ENCODE data around the gene SPRING1. TPM values are rescaled to one million over a fixed set of nuclear protein-coding genes. Genes with fewer than 3 reads are reported as not detected.

The SPRING1 gene
- total and polyA plus RNA-seq, 2 experiments from 2014 or later = 16.8 to 21.4 TPM

DNA sequence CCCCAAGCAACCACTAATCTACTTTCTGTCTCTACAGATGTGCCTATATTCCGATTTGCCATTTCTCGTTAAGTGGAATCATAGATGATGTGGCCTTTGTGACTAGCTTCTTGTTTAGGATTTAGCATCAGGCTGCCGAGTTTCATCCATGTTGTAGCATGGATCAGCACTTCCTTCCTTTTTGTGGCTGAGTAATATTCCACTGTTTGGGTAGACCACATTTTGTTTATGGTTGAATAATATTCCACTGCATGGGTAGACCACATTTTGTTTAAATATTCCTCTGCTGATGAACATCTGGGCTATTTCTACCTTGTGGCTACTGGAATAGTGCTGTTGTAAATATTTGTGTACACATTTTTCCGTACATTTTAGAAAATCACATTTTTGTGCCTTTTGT, 36.4 kb downstream of the SPRING1 start:
- Histone ChIP-seq H3F3A (ENCODE audit: insufficient read depth) (no peaks in the 10 kb centered on the region), H3K9ac (no peak overlapping the region), H3K27ac (no peak overlapping the region), H3K9me3 (ENCODE audit: low read depth) (no peaks in the 10 kb centered on the region), H3K4me3 (no peak overlapping the region), H3K79me2 (ENCODE audit: insufficient read depth) (no peaks in the 10 kb centered on the region), H3K4me1 (ENCODE audit: insufficient read depth) (no peaks in the 10 kb centered on the region), H4K20me1 (ENCODE audit: insufficient read depth) (no peaks in the 10 kb centered on the region), H3K4me2 (ENCODE audit: unreplicated experiment) (no peak overlapping the region), H3K9me2 (ENCODE audit: insufficient read depth) (no peaks in the 10 kb centered on the region), H3K27me3 (replicated peaks; ENCODE audit: insufficient read depth) (no peaks in the 10 kb centered on the region), H2AFZ (no peak overlapping the region), H3K36me3 (ENCODE audit: low read depth) (no peaks in the 10 kb centered on the region)
- in situ Hi-C loops (cut with MboI) = loop anchor here (25.0 kb wide), 1 partner anchor 411 kb away; no protein-coding TSS in a partner anchor
- TF ChIP-seq EZH2 (IDR thresholded peaks at IDR 0.05; ENCODE audit: insufficient read depth, poor library complexity, severe bottlenecking) (no peak), EZH2phosphoT487 (IDR thresholded peaks at IDR 0.05; ENCODE audit: insufficient read depth, low read depth) (no peak)
- DNase-seq = no peak
- 92 to 96% methylated on average over 4 of the region's 4 CpGs for WGBS, 2 experiments (ENCODE audit: low coverage in 1 of 2, low lambda C conversion rate in 2 of 2, missing lambda C conversion rate in 2 of 2)

DNA sequence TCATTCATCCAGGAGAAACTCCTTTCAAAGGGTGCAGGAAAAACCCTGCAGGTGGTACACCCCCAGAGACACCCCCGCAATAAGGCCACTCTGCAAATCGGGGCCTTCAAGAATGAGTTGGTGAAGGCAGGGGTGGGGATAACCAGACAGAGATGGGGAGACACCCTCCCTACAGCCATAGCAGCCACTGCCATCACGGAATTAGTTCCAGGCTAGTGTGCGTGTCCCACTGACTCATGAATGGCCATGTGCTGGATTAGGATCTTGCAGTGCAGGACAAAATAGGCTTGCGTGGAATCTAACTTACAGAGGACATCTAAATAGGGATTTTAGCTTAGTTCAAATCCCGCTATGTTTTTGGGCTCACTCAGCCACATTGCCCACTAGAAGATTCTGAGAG, 37.8 kb downstream of the SPRING1 start:
- H3K4me1 ChIP-seq (ENCODE audit: insufficient read depth) = no peaks in the 10 kb centered on the region
- H3K9me2 ChIP-seq (ENCODE audit: insufficient read depth) = no peaks in the 10 kb centered on the region
- in situ Hi-C loops (cut with MboI) = loop anchor here (25.0 kb wide), 1 partner anchor 412 kb away; no protein-coding TSS in a partner anchor
- TF ChIP-seq EZH2 (IDR thresholded peaks at IDR 0.05; ENCODE audit: insufficient read depth, poor library complexity, severe bottlenecking) (no peak), EZH2phosphoT487 (IDR thresholded peaks at IDR 0.05; ENCODE audit: insufficient read depth, low read depth) (no peak)
- no peak overlapping the region for H3K27ac ChIP-seq
- peak; percentile 27 for DNase-seq
- no peaks in the 10 kb centered on the region for H3K79me2 ChIP-seq (ENCODE audit: insufficient read depth)
- H3K9ac ChIP-seq = no peak overlapping the region
- H3K27me3 ChIP-seq (replicated peaks; ENCODE audit: insufficient read depth) = peaks cover 12% of the 10 kb centered on the region; the same call in 1 of the 2 replicates
- H3F3A ChIP-seq (ENCODE audit: insufficient read depth) = no peaks in the 10 kb centered on the region
- 65 to 66% methylated on average over 6 of the region's 6 CpGs for WGBS, 2 experiments (ENCODE audit: low coverage in 1 of 2, low lambda C conversion rate in 2 of 2, missing lambda C conversion rate in 2 of 2)
- H3K9me3 ChIP-seq (ENCODE audit: low read depth) = no peaks in the 10 kb centered on the region
- no peaks in the 10 kb centered on the region for H4K20me1 ChIP-seq (ENCODE audit: insufficient read depth)
- no peak overlapping the region for H3K4me3 ChIP-seq
- no peaks in the 10 kb centered on the region for H3K36me3 ChIP-seq (ENCODE audit: low read depth)
- no peak overlapping the region for H3K4me2 ChIP-seq (ENCODE audit: unreplicated experiment)
- H2AFZ ChIP-seq = no peak overlapping the region

DNA sequence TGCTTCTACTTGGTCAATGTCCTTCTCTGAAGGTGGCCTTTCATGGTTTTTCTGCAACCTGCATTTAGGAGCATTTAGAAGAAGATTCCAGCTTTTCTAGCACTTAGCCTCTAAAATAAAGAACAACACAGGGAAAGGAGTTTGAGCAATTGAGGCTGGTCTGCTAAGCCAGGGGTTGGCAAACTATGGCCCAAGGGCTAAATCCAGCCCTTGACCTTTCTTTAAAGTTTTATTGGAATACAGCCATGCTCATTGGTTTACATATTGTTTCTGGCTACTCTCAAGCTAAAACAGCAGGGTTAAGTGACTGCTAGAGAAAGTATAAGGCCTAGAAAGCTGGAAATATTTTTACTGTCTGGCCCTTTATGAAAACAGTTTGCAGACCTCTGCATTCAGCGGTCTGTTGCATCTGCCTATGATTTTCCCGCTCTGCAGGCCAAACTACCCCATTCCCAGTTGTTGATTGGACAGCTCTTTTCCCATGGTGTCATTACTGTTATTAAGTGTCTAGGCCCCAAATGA, 39.3 kb downstream of the SPRING1 start:
- peaks cover under 1% of the 10 kb centered on the region; the same call in 1 of the 2 replicates for H3K4me1 ChIP-seq (ENCODE audit: insufficient read depth)
- in situ Hi-C loops (cut with MboI) = no loop called here
- H3F3A ChIP-seq (ENCODE audit: insufficient read depth) = no peaks in the 10 kb centered on the region
- 96 to 100% methylated on average over 2 of the region's 2 CpGs for WGBS, 2 experiments (ENCODE audit: low coverage in 1 of 2, low lambda C conversion rate in 2 of 2, missing lambda C conversion rate in 2 of 2)
- no peak overlapping the region for H3K9ac ChIP-seq
- TF ChIP-seq EZH2phosphoT487 (IDR thresholded peaks at IDR 0.05; ENCODE audit: insufficient read depth, low read depth) (no peak), EZH2 (IDR thresholded peaks at IDR 0.05; ENCODE audit: insufficient read depth, poor library complexity, severe bottlenecking) (no peak)
- no peak for DNase-seq
- H3K4me3 ChIP-seq = no peak overlapping the region
- H3K9me2 ChIP-seq (ENCODE audit: insufficient read depth) = no peaks in the 10 kb centered on the region
- peaks cover 26% of the 10 kb centered on the region for H3K27me3 ChIP-seq (replicated peaks; ENCODE audit: insufficient read depth)
- H3K9me3 ChIP-seq (ENCODE audit: low read depth) = no peaks in the 10 kb centered on the region
- no peaks in the 10 kb centered on the region for H4K20me1 ChIP-seq (ENCODE audit: insufficient read depth)
- no peaks in the 10 kb centered on the region for H3K79me2 ChIP-seq (ENCODE audit: insufficient read depth)
- H3K4me2 ChIP-seq (ENCODE audit: unreplicated experiment) = no peak overlapping the region
- H3K27ac ChIP-seq = no peak overlapping the region
- no peaks in the 10 kb centered on the region for H3K36me3 ChIP-seq (ENCODE audit: low read depth)
- no peak overlapping the region for H2AFZ ChIP-seq

DNA sequence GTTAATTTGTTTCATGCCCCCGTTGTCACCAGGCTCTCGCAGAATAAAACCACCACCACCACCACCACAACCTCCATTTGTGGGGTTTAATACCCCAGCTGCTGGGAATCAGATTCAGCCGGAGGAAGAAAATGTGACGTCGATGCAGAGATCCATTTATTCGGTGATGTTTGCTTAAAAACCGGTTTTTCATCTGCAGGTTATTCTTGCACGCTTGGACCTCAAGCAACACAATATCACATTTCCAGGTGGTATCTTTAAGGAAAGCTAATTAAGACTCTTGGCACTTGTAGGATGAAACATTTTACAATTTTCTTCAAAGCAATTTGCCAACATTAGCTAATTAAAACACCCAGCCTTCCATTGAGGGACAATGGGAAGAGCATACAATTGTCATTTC, 39.8 kb downstream of the SPRING1 start:
- Histone ChIP-seq H3K4me2 (ENCODE audit: unreplicated experiment) (no peak overlapping the region), H4K20me1 (ENCODE audit: insufficient read depth) (no peaks in the 10 kb centered on the region), H3K27ac (no peak overlapping the region), H3K9me2 (ENCODE audit: insufficient read depth) (no peaks in the 10 kb centered on the region), H3K4me3 (no peak overlapping the region), H3K36me3 (ENCODE audit: low read depth) (no peaks in the 10 kb centered on the region), H3K79me2 (ENCODE audit: insufficient read depth) (no peaks in the 10 kb centered on the region), H3K9me3 (ENCODE audit: low read depth) (no peaks in the 10 kb centered on the region), H2AFZ (no peak overlapping the region), H3K9ac (no peak overlapping the region), H3K4me1 (ENCODE audit: insufficient read depth) (peaks cover 4% of the 10 kb centered on the region; the same call in 1 of the 2 replicates), H3K27me3 (replicated peaks; ENCODE audit: insufficient read depth) (peaks cover 31% of the 10 kb centered on the region), H3F3A (ENCODE audit: insufficient read depth) (no peaks in the 10 kb centered on the region)
- no peak for DNase-seq
- WGBS, 2 experiments (ENCODE audit: low coverage in 1 of 2, low lambda C conversion rate in 2 of 2, missing lambda C conversion rate in 2 of 2) = 95% methylated on average over 8 of the region's 8 CpGs
- TF ChIP-seq EZH2 (IDR thresholded peaks at IDR 0.05; ENCODE audit: insufficient read depth, poor library complexity, severe bottlenecking) (no peak), EZH2phosphoT487 (IDR thresholded peaks at IDR 0.05; ENCODE audit: insufficient read depth, low read depth) (no peak)
- in situ Hi-C loops (cut with MboI) = no loop called here

Measured in GM23248 (cell line).